Endothelial cell of umbilical vein (primary cell): ENCODE results near the gene ACBD6.

Experiments used
- CTCF ChIP-seq, 2 donors: IDR thresholded peaks; 1 replicate in 1 of 2; 2 replicates in 1 of 2; pipeline ENCODE4 v1.5.1; 2011; ENCODE audit warnings: low read length in 2 of 2, mild to moderate bottlenecking in 2 of 2, moderate library complexity in 2 of 2, control low read depth in 1 of 2, inconsistent platforms in 1 of 2, low read depth in 1 of 2; ENCODE audit not compliant: insufficient read depth in 1 of 2; ENCODE audit errors: extremely low read depth in 1 of 2
- EZH2 ChIP-seq: IDR thresholded peaks from 2 replicates; pipeline ENCODE4 v1.6.1; 2012; ENCODE audit warnings: borderline replicate concordance, low read depth, mild to moderate bottlenecking, moderate library complexity, low read length, inconsistent platforms; ENCODE audit not compliant: severe bottlenecking
- POLR2A ChIP-seq: IDR thresholded peaks from 2 replicates; pipeline ENCODE4 v1.6.1; 2012; ENCODE audit warnings: low read depth, mild to moderate bottlenecking, control low read depth, low read length

- TF ChIP-seq POLR2A, result no peak
- TF ChIP-seq EZH2, result no peak
- no peak for TF ChIP-seq CTCF (IDR thresholded peaks at IDR 0.05; ENCODE audit: extremely low read depth in 1 of 2, insufficient read depth in 1 of 2, low read depth in 1 of 2, low read length in 2 of 2)
These were observed 222.7 kb downstream of the ACBD6 start for GRCh38 chr1:180279651-180280050.
